Central memory CD4-positive, alpha-beta T cell (primary cell): Measurements from ENCODE around the gene SULT1C3.
"Not testable (repeated sequence)": the region's sequence is repeated elsewhere in the genome, so short reads cannot be mapped to it uniquely, and the experiment has no call there.

Experiments
- DNase-seq: peaks from one replicate; pipeline ENCODE4 v3.0.0; 2022

SULT1C3 gene

GRCh38 chr2:108253106-108253505 is 13.3 kb downstream of the SULT1C3 start:
- DNase-seq, result no peak

GRCh38 chr2:108257757-108258331 is 18.1 kb downstream of the SULT1C3 start:
- DNase-seq, result no peak

GRCh38 chr2:108260773-108261172 is 21.0 kb downstream of the SULT1C3 start:
- DNase-seq, result no peak

GRCh38 chr2:108262036-108262435 is 22.3 kb downstream of the SULT1C3 start:
- DNase-seq, result no peak

GRCh38 chr2:108263401-108263800 is 23.6 kb downstream of the SULT1C3 start:
- DNase-seq, result no peak

GRCh38 chr2:108266218-108266617 is 26.4 kb downstream of the SULT1C3 start:
- no peak for DNase-seq

GRCh38 chr2:108267101-108267500 is 27.3 kb downstream of the SULT1C3 start:
- DNase-seq, result no peak

GRCh38 chr2:108268001-108268400 is 28.2 kb downstream of the SULT1C3 start:
- no peak for DNase-seq

GRCh38 chr2:108270346-108270745 is 30.6 kb downstream of the SULT1C3 start:
- no peak for DNase-seq

- DNase-seq, result no peak
Measured at GRCh38 chr2:108270768-108271506, 31.2 kb downstream of the SULT1C3 start.

- no peak for DNase-seq
Measured at GRCh38 chr2:108271691-108272253, 32.0 kb downstream of the SULT1C3 start.

GRCh38 chr2:108278631-108279030 is 38.9 kb downstream of the SULT1C3 start:
- DNase-seq, result no peak

GRCh38 chr2:108279468-108279867 is 39.7 kb downstream of the SULT1C3 start:
- DNase-seq, result no peak

- DNase-seq, result no peak
Measured at GRCh38 chr2:108280466-108280865, 40.7 kb downstream of the SULT1C3 start.

GRCh38 chr2:108284566-108284965 is 44.8 kb downstream of the SULT1C3 start:
- DNase-seq, result not testable (repeated sequence)

- no peak for DNase-seq
Measured at GRCh38 chr2:108285616-108286015, 45.8 kb downstream of the SULT1C3 start.

- no peak for DNase-seq
Measured at GRCh38 chr2:108287169-108287568, 47.4 kb downstream of the SULT1C3 start.

GRCh38 chr2:108288534-108289106 is 48.9 kb downstream of the SULT1C3 start, which contains the start of gene SULT1C2:
TSS of gene SULT1C2 (plus strand) at chr2:108288895. CDS start at chr2:108293668, 4,773 bp downstream.
- DNase-seq, result no peak

GRCh38 chr2:108293850-108294249 is 54.1 kb downstream of the SULT1C3 start:
- DNase-seq, result no peak

GRCh38 chr2:108297436-108298141 is 57.8 kb downstream of the SULT1C3 start:
- no peak for DNase-seq

- DNase-seq, result no peak
Measured at GRCh38 chr2:108301558-108301957, 61.8 kb downstream of the SULT1C3 start.

GRCh38 chr2:108304975-108305374 is 65.2 kb downstream of the SULT1C3 start:
- no peak for DNase-seq

GRCh38 chr2:108305901-108306300 is 66.1 kb downstream of the SULT1C3 start:
- DNase-seq, result no peak
